H1 (cell line): ENCODE results near the gene MVD.

Source experiments
- ATF3 ChIP-seq: IDR thresholded peaks from 2 replicates; pipeline ENCODE4 v1.6.1; 2011; ENCODE audit warnings: low read depth, mild to moderate bottlenecking, low read length; ENCODE audit not compliant: insufficient read depth
- BRCA1 ChIP-seq: IDR thresholded peaks from 2 replicates; pipeline ENCODE4 v1.6.1; 2012; ENCODE audit warnings: low read depth, low read length, improper control_type of control experiment
- CEBPB ChIP-seq: IDR thresholded peaks from 2 replicates; pipeline ENCODE4 v1.6.1; 2012; ENCODE audit warnings: low read depth, low read length
- CTCF ChIP-seq, 3 experiments: IDR thresholded peaks; 1 replicate in 2 of 3; 2 replicates in 1 of 3; pipeline versions ENCODE4 v1.5.1 to v1.6.1; 2011; ENCODE audit warnings: low read length in 3 of 3, mild to moderate bottlenecking in 3 of 3, inconsistent platforms in 2 of 3, low read depth in 1 of 3, moderate library complexity in 1 of 3; ENCODE audit not compliant: insufficient read depth in 1 of 3; ENCODE audit errors: control extremely low read depth in 1 of 3
- EGR1 ChIP-seq: IDR thresholded peaks from 2 replicates; pipeline ENCODE4 v1.6.1; 2011; ENCODE audit warnings: low read depth, low read length, borderline replicate concordance
- EZH2 ChIP-seq: fragments of 200-600 bp; sonication (generic); IDR thresholded peaks from 2 replicates; pipeline ENCODE4 v1.7.1; 2012; ENCODE audit warnings: low read depth, mild to moderate bottlenecking, moderate library complexity, low read length, inconsistent platforms; ENCODE audit not compliant: severe bottlenecking
- HDAC2 ChIP-seq, 2 experiments: fragments of 300-600 bp in 1 of 2; sonication (generic) in 1 of 2; IDR thresholded peaks; 2 replicates each; pipeline ENCODE4 v1.6.1; 2011 to 2012; ENCODE audit warnings: low read depth in 2 of 2, low read length in 2 of 2, mild to moderate bottlenecking in 2 of 2, moderate library complexity in 2 of 2, borderline replicate concordance in 1 of 2, inconsistent platforms in 1 of 2
- POLR2A ChIP-seq, 2 experiments: IDR thresholded peaks; 1 replicate in 1 of 2; 2 replicates in 1 of 2; pipeline ENCODE4 v1.6.1; 2011; ENCODE audit warnings: low read depth in 2 of 2, low read length in 2 of 2, mild to moderate bottlenecking in 2 of 2; ENCODE audit errors: control extremely low read depth in 1 of 2
- RAD21 ChIP-seq, 2 experiments: IDR thresholded peaks in 1 of 2; conservative IDR thresholded peaks in 1 of 2; 2 replicates each; pipeline ENCODE4 v1.6.1; 2011; ENCODE audit warnings: low read depth in 2 of 2, low read length in 2 of 2, improper control_type of control experiment in 1 of 2, inconsistent platforms in 1 of 2, mild to moderate bottlenecking in 1 of 2, moderate library complexity in 1 of 2
- RNF2 ChIP-seq: fragments of 200-900, 300-1000 bp; sonication (generic); IDR thresholded peaks from 2 replicates; pipeline ENCODE4 v1.7.1; 2016; ENCODE audit warnings: borderline replicate concordance, low read depth, mild to moderate bottlenecking, antibody characterized with exemption, low read length; ENCODE audit not compliant: poor library complexity, severe bottlenecking; ENCODE audit errors: missing control alignments
- SP1 ChIP-seq: IDR thresholded peaks from 2 replicates; pipeline ENCODE4 v1.6.1; 2011; ENCODE audit warnings: low read depth, low read length
- TAF1 ChIP-seq: IDR thresholded peaks from 2 replicates; pipeline ENCODE4 v1.6.1; 2011; ENCODE audit warnings: mild to moderate bottlenecking, low read depth, low read length
- TCF12 ChIP-seq: IDR thresholded peaks from 2 replicates; pipeline ENCODE4 v1.6.1; 2011; ENCODE audit warnings: low read depth, mild to moderate bottlenecking, low read length

- TF ChIP-seq CTCF (IDR thresholded peaks at IDR 0.05; ENCODE audit: control extremely low read depth in 1 of 3, insufficient read depth in 1 of 3, low read depth in 1 of 3, low read length in 3 of 3) (no peak), SP1 (no peak), RAD21 (IDR thresholded peaks at IDR 0.05 in 1 of 2, conservative IDR thresholded peaks at IDR 0.05 in 1 of 2; ENCODE audit: low read depth in 2 of 2, low read length in 2 of 2) (no peak), BRCA1 (no peak), TAF1 (no peak), RNF2 (no peak), POLR2A (IDR thresholded peaks at IDR 0.05; ENCODE audit: control extremely low read depth in 1 of 2, low read depth in 2 of 2, low read length in 2 of 2) (no peak), ATF3 (no peak), HDAC2 (IDR thresholded peaks at IDR 0.05; ENCODE audit: borderline replicate concordance in 1 of 2, low read depth in 2 of 2, low read length in 2 of 2) (no peak), TCF12 (no peak), EZH2 (no peak), CEBPB (no peak), EGR1 (no peak)
Observed at GRCh38 chr16:88669980-88670379, 7.1 kb upstream of the MVD start.
